Measurements from ENCODE around the gene LHX4. TPM values are rescaled to one million over a fixed set of nuclear protein-coding genes. Genes with fewer than 3 reads are reported as not detected.

LHX4 gene
- total RNA-seq, 4 donors from 2014 or later, result 0.08 to 1.2 (median 0.31) TPM

- 96% methylated on average over 8 of the region's 17 CpGs for WGBS
- H3K4me1 ChIP-seq, result no peaks in the 10 kb centered on the region
Observed at GRCh38 chr1:180196436-180197003, 33.5 kb upstream of the LHX4 start.

GRCh38 chr1:180197231-180197630, 32.8 kb upstream of the LHX4 start:
- Histone ChIP-seq H3K4me3 (no peak overlapping the region), H3K9me3 (no peaks in the 10 kb centered on the region), H3K4me1 (no peaks in the 10 kb centered on the region), H3K27ac (no peak overlapping the region), H3K27me3 (no peaks in the 10 kb centered on the region), H3K36me3 (peaks cover 48% of the 10 kb centered on the region)
- TF ChIP-seq POLR2AphosphoS5 (IDR thresholded peaks at IDR 0.05), result no peak
- no peak for TF ChIP-seq POLR2A (IDR thresholded peaks at IDR 0.05)
- TF ChIP-seq CTCF (IDR thresholded peaks at IDR 0.05), result no peak
- TF ChIP-seq EP300 (IDR thresholded peaks at IDR 0.05), result no peak
- no peak for DNase-seq (ENCODE audit: low spot score in 2 of 2)
- 70% methylated on average over 3 of the region's 5 CpGs for WGBS

More at GRCh38 chr1:180196436-180197003, 33.5 kb upstream of the LHX4 start:
- peaks cover 55% of the 10 kb centered on the region for H3K36me3 ChIP-seq
- TF ChIP-seq CTCF (IDR thresholded peaks at IDR 0.05) (no peak), POLR2AphosphoS5 (IDR thresholded peaks at IDR 0.05) (no peak), EP300 (IDR thresholded peaks at IDR 0.05) (no peak), POLR2A (IDR thresholded peaks at IDR 0.05) (no peak)
- DNase-seq (ENCODE audit: low spot score in 2 of 2), result no peak
- H3K4me3 ChIP-seq, result no peak overlapping the region
- H3K9me3 ChIP-seq, result no peaks in the 10 kb centered on the region
- H3K27ac ChIP-seq, result no peak overlapping the region
- no peaks in the 10 kb centered on the region for H3K27me3 ChIP-seq

GRCh38 chr1:180198196-180198595, 31.9 kb upstream of the LHX4 start:
- no peak for TF ChIP-seq POLR2AphosphoS5 (IDR thresholded peaks at IDR 0.05)
- TF ChIP-seq CTCF (IDR thresholded peaks at IDR 0.05), result no peak
- TF ChIP-seq EP300 (IDR thresholded peaks at IDR 0.05), result no peak
- TF ChIP-seq POLR2A (IDR thresholded peaks at IDR 0.05), result no peak
- Histone ChIP-seq H3K27ac (no peak overlapping the region), H3K4me3 (no peak overlapping the region), H3K9me3 (no peaks in the 10 kb centered on the region), H3K4me1 (no peaks in the 10 kb centered on the region), H3K36me3 (peaks cover 46% of the 10 kb centered on the region), H3K27me3 (no peaks in the 10 kb centered on the region)
- WGBS, result 67% methylated on average over 4 of the region's 4 CpGs
- no peak for DNase-seq (ENCODE audit: low spot score in 2 of 2)

- 88% methylated on average over 5 of the region's 5 CpGs for WGBS
- Histone ChIP-seq H3K36me3 (peaks cover 44% of the 10 kb centered on the region), H3K4me1 (no peaks in the 10 kb centered on the region), H3K27me3 (no peaks in the 10 kb centered on the region), H3K9me3 (no peaks in the 10 kb centered on the region), H3K4me3 (no peak overlapping the region), H3K27ac (no peak overlapping the region)
- TF ChIP-seq POLR2A (IDR thresholded peaks at IDR 0.05) (no peak), CTCF (IDR thresholded peaks at IDR 0.05) (no peak), POLR2AphosphoS5 (IDR thresholded peaks at IDR 0.05) (no peak), EP300 (IDR thresholded peaks at IDR 0.05) (no peak)
- no peak for DNase-seq (ENCODE audit: low spot score in 2 of 2)
Observed at GRCh38 chr1:180198611-180199010, 31.5 kb upstream of the LHX4 start.

GRCh38 chr1:180199018-180199417, 31.0 kb upstream of the LHX4 start:
- no peak for TF ChIP-seq CTCF (IDR thresholded peaks at IDR 0.05)
- TF ChIP-seq POLR2AphosphoS5 (IDR thresholded peaks at IDR 0.05), result no peak
- no peak for TF ChIP-seq EP300 (IDR thresholded peaks at IDR 0.05)
- TF ChIP-seq POLR2A (IDR thresholded peaks at IDR 0.05), result no peak
- peaks cover 40% of the 10 kb centered on the region for H3K36me3 ChIP-seq
- no peaks in the 10 kb centered on the region for H3K27me3 ChIP-seq
- 84% methylated on average over 9 of the region's 12 CpGs for WGBS
- H3K9me3 ChIP-seq, result no peaks in the 10 kb centered on the region
- H3K4me3 ChIP-seq, result no peak overlapping the region
- no peak overlapping the region for H3K27ac ChIP-seq
- no peaks in the 10 kb centered on the region for H3K4me1 ChIP-seq
- DNase-seq (ENCODE audit: low spot score in 2 of 2), result no peak

Data from suprapubic skin (tissue), 4 donors.